ENCODE measurements around the gene SLC25A23.
A peak's percentile ranks its signal among the peaks of the same experiment; 100 is the strongest.
"Not testable (repeated sequence)": the region's sequence is repeated elsewhere in the genome, so short reads cannot be mapped to it uniquely, and the experiment has no call there.

The SLC25A23 gene

GRCh38 chr19:6459262-6460098, at the start of gene SLC25A23:
Gene SLC25A23, minus strand, starts transcription at chr19:6459792. Its CDS starts 164 bp downstream, at chr19:6459628.
- Mint-ChIP-seq H3K36me3 (ENCODE audit: low read depth) (peaks cover 41% of the 10 kb centered on the region), H3K4me1 (peaks cover 12% of the 10 kb centered on the region), H3K9me3 (peaks cover 9% of the 10 kb centered on the region), H3K27ac (peak within 1 kb of the TSS; percentile 74 to 96 (median 89)), H3K27me3 (ENCODE audit: low read depth) (peaks cover 33% of the 10 kb centered on the region), H3K4me3 (peak within 1 kb of the TSS; percentile 91 to 98 (median 94))
- TF ChIP-seq CTCF (IDR thresholded peaks at IDR 0.05; ENCODE audit: unreplicated experiment in 3 of 3) = no peak

GRCh38 chr19:6508028-6508771, 48.6 kb upstream of the SLC25A23 start:
- not testable (repeated sequence) for H3K36me3 Mint-ChIP-seq (ENCODE audit: low read depth); H3K4me1 Mint-ChIP-seq; H3K9me3 Mint-ChIP-seq; H3K27ac Mint-ChIP-seq; H3K4me3 Mint-ChIP-seq
- H3K27me3 Mint-ChIP-seq (ENCODE audit: low read depth) = peaks cover 15% of the 10 kb centered on the region

- H3K4me3 Mint-ChIP-seq = peak overlapping the region; percentile 65 to 71 (median 66)
Measured at GRCh38 chr19:6503407-6504201, 44.0 kb upstream of the SLC25A23 start.

GRCh38 chr19:6501740-6502648, 42.4 kb upstream of the SLC25A23 start, which contains the start of gene TUBB4A:
Gene TUBB4A, minus strand, starts transcription at chr19:6502309. Its CDS starts 97 bp downstream, at chr19:6502212.
- peak in 1 of 3 experiments; percentile 7 for TF ChIP-seq CTCF (IDR thresholded peaks at IDR 0.05; ENCODE audit: unreplicated experiment in 3 of 3)
- H3K27me3 Mint-ChIP-seq (ENCODE audit: low read depth) = peaks cover 47% of the 10 kb centered on the region
- H3K4me1 Mint-ChIP-seq = peaks cover 9% of the 10 kb centered on the region
- peak within 1 kb of the TSS; percentile 81 to 88 (median 82) for H3K4me3 Mint-ChIP-seq
- no peaks in the 10 kb centered on the region for H3K36me3 Mint-ChIP-seq (ENCODE audit: low read depth)
- H3K27ac Mint-ChIP-seq = peak within 1 kb of the TSS in 1 of 3 experiments; percentile 68
- no peaks in the 10 kb centered on the region for H3K9me3 Mint-ChIP-seq

More at GRCh38 chr19:6503407-6504201, 44.0 kb upstream of the SLC25A23 start:
- peaks cover 9% of the 10 kb centered on the region for H3K4me1 Mint-ChIP-seq
- no peaks in the 10 kb centered on the region for H3K9me3 Mint-ChIP-seq
- no peak overlapping the region for H3K27ac Mint-ChIP-seq
- no peak for TF ChIP-seq CTCF (IDR thresholded peaks at IDR 0.05; ENCODE audit: unreplicated experiment in 3 of 3)
- no peaks in the 10 kb centered on the region for H3K36me3 Mint-ChIP-seq (ENCODE audit: low read depth)
- peaks cover 47% of the 10 kb centered on the region for H3K27me3 Mint-ChIP-seq (ENCODE audit: low read depth)

- Mint-ChIP-seq H3K4me3 (peak overlapping the region; percentile 81 to 88 (median 82)), H3K36me3 (ENCODE audit: low read depth) (no peaks in the 10 kb centered on the region), H3K27ac (peak overlapping the region in 1 of 3 experiments; percentile 68), H3K9me3 (no peaks in the 10 kb centered on the region), H3K4me1 (peaks cover 9% of the 10 kb centered on the region), H3K27me3 (ENCODE audit: low read depth) (peaks cover 47% of the 10 kb centered on the region)
- TF ChIP-seq CTCF (IDR thresholded peaks at IDR 0.05; ENCODE audit: unreplicated experiment in 3 of 3) = no peak
Measured at GRCh38 chr19:6500837-6501739, 41.5 kb upstream of the SLC25A23 start.
